ENCODE measurements around the gene NXPE3.

The NXPE3 gene

GRCh38 chr3:101850246-101851051 lies 71.4 kb downstream of the NXPE3 start:
- ATAC-seq, result no peak

GRCh38 chr3:101851072-101851770 lies 72.2 kb downstream of the NXPE3 start:
- no peak for TF ChIP-seq GLIS3 (CRISPR knock-in tag; IDR thresholded peaks at IDR 0.05)
- no peak for TF ChIP-seq TOX (CRISPR knock-in tag; IDR thresholded peaks at IDR 0.05; ENCODE audit: borderline replicate concordance)
- TF ChIP-seq ESRRG (CRISPR knock-in tag; IDR thresholded peaks at IDR 0.05), result peak; percentile 7; the same call in 1 of the 2 replicates
- no peak for ATAC-seq

More at GRCh38 chr3:101850246-101851051, 71.4 kb downstream of the NXPE3 start:
- TF ChIP-seq PPARA (CRISPR knock-in tag; IDR thresholded peaks at IDR 0.05; ENCODE audit: borderline replicate concordance), result no peak
- no peak for TF ChIP-seq POU6F1 (CRISPR knock-in tag; IDR thresholded peaks at IDR 0.05; ENCODE audit: borderline replicate concordance, low read depth)
- no peak for TF ChIP-seq TCF4 (CRISPR knock-in tag; IDR thresholded peaks at IDR 0.05; ENCODE audit: borderline replicate concordance)
- TF ChIP-seq SNAI2 (CRISPR knock-in tag; IDR thresholded peaks at IDR 0.05), result 0 out of 2 replicates have a peak, but pooled peaks have one; percentile 39
- no peak for TF ChIP-seq GLIS3 (CRISPR knock-in tag; IDR thresholded peaks at IDR 0.05)
- 0 out of 2 replicates have a peak, but pooled peaks have one; percentile 15 for TF ChIP-seq ESRRG (CRISPR knock-in tag; IDR thresholded peaks at IDR 0.05)
- TF ChIP-seq ARNTL (CRISPR knock-in tag; IDR thresholded peaks at IDR 0.05; ENCODE audit: borderline replicate concordance, low read depth), result no peak
- no peak for TF ChIP-seq CREB5 (CRISPR knock-in tag; IDR thresholded peaks at IDR 0.05; ENCODE audit: low read depth)
- no peak for TF ChIP-seq PATZ1 (CRISPR knock-in tag; IDR thresholded peaks at IDR 0.05; ENCODE audit: borderline replicate concordance)
- TF ChIP-seq TSHZ2 (CRISPR knock-in tag; IDR thresholded peaks at IDR 0.05), result no peak
- TF ChIP-seq TOX (CRISPR knock-in tag; IDR thresholded peaks at IDR 0.05; ENCODE audit: borderline replicate concordance), result 0 out of 2 replicates have a peak, but pooled peaks have one; percentile 10
- no peak for TF ChIP-seq ZNF8 (CRISPR knock-in tag; IDR thresholded peaks at IDR 0.05)
- no peak for TF ChIP-seq ZNF70 (CRISPR knock-in tag; IDR thresholded peaks at IDR 0.05)
- no peak for TF ChIP-seq OSR1 (CRISPR knock-in tag; IDR thresholded peaks at IDR 0.05)
- no peak for TF ChIP-seq ZC3H10 (CRISPR knock-in tag; IDR thresholded peaks at IDR 0.05)
- no peak for TF ChIP-seq ZFP3 (CRISPR knock-in tag; IDR thresholded peaks at IDR 0.05)
- no peak for TF ChIP-seq ISL1 (CRISPR knock-in tag; IDR thresholded peaks at IDR 0.05)

- ATAC-seq, result no peak
- TF ChIP-seq TOX (CRISPR knock-in tag; IDR thresholded peaks at IDR 0.05; ENCODE audit: borderline replicate concordance), result no peak
- TF ChIP-seq POU6F1 (CRISPR knock-in tag; IDR thresholded peaks at IDR 0.05; ENCODE audit: borderline replicate concordance, low read depth), result no peak
- no peak for TF ChIP-seq TCF4 (CRISPR knock-in tag; IDR thresholded peaks at IDR 0.05; ENCODE audit: borderline replicate concordance)
- no peak for TF ChIP-seq TSHZ2 (CRISPR knock-in tag; IDR thresholded peaks at IDR 0.05)
- peak; percentile 17; the same call in 1 of the 2 replicates for TF ChIP-seq CSRNP3 (CRISPR knock-in tag; IDR thresholded peaks at IDR 0.05)
- TF ChIP-seq GLIS3 (CRISPR knock-in tag; IDR thresholded peaks at IDR 0.05), result no peak
- TF ChIP-seq BACH2 (CRISPR knock-in tag; IDR thresholded peaks at IDR 0.05; ENCODE audit: borderline replicate concordance), result no peak
Observed at GRCh38 chr3:101851850-101852714, 73.1 kb downstream of the NXPE3 start.

Measured in SK-N-SH treated with all-trans-retinoic acid at 6 μM for 48 hours (cell line).